ENCODE measurements around the gene MTMR2. TPM values are rescaled to one million over a fixed set of nuclear protein-coding genes. Genes with fewer than 3 reads are reported as not detected.

MTMR2 gene
- total and polyA plus RNA-seq, 9 of the 15 experiments (the other 6 are each of a cell fraction or from before 2014, with no cell fraction given), result 12.6 to 35.8 (median 25.2) TPM

DNA sequence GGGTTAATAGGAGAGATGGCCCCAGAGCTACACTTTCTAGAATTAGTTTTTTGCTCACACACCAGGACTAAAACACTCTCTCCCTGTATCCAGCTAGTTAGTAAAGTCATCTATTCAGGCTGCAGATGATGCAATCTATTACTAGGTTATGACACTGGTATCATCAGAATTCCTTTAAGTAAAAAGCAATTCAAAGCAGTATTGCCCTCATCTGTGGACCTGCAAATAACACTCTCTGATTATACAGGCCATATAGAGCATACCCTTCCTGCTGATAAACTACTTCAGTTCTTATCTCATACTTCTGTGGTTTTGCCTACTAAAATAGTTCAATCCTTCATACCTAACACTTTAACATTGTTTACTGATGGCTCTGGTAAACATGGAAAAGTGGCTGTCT, 13.5 kb upstream of the MTMR2 start (continued):
- TF ChIP-seq, protein P1, sequence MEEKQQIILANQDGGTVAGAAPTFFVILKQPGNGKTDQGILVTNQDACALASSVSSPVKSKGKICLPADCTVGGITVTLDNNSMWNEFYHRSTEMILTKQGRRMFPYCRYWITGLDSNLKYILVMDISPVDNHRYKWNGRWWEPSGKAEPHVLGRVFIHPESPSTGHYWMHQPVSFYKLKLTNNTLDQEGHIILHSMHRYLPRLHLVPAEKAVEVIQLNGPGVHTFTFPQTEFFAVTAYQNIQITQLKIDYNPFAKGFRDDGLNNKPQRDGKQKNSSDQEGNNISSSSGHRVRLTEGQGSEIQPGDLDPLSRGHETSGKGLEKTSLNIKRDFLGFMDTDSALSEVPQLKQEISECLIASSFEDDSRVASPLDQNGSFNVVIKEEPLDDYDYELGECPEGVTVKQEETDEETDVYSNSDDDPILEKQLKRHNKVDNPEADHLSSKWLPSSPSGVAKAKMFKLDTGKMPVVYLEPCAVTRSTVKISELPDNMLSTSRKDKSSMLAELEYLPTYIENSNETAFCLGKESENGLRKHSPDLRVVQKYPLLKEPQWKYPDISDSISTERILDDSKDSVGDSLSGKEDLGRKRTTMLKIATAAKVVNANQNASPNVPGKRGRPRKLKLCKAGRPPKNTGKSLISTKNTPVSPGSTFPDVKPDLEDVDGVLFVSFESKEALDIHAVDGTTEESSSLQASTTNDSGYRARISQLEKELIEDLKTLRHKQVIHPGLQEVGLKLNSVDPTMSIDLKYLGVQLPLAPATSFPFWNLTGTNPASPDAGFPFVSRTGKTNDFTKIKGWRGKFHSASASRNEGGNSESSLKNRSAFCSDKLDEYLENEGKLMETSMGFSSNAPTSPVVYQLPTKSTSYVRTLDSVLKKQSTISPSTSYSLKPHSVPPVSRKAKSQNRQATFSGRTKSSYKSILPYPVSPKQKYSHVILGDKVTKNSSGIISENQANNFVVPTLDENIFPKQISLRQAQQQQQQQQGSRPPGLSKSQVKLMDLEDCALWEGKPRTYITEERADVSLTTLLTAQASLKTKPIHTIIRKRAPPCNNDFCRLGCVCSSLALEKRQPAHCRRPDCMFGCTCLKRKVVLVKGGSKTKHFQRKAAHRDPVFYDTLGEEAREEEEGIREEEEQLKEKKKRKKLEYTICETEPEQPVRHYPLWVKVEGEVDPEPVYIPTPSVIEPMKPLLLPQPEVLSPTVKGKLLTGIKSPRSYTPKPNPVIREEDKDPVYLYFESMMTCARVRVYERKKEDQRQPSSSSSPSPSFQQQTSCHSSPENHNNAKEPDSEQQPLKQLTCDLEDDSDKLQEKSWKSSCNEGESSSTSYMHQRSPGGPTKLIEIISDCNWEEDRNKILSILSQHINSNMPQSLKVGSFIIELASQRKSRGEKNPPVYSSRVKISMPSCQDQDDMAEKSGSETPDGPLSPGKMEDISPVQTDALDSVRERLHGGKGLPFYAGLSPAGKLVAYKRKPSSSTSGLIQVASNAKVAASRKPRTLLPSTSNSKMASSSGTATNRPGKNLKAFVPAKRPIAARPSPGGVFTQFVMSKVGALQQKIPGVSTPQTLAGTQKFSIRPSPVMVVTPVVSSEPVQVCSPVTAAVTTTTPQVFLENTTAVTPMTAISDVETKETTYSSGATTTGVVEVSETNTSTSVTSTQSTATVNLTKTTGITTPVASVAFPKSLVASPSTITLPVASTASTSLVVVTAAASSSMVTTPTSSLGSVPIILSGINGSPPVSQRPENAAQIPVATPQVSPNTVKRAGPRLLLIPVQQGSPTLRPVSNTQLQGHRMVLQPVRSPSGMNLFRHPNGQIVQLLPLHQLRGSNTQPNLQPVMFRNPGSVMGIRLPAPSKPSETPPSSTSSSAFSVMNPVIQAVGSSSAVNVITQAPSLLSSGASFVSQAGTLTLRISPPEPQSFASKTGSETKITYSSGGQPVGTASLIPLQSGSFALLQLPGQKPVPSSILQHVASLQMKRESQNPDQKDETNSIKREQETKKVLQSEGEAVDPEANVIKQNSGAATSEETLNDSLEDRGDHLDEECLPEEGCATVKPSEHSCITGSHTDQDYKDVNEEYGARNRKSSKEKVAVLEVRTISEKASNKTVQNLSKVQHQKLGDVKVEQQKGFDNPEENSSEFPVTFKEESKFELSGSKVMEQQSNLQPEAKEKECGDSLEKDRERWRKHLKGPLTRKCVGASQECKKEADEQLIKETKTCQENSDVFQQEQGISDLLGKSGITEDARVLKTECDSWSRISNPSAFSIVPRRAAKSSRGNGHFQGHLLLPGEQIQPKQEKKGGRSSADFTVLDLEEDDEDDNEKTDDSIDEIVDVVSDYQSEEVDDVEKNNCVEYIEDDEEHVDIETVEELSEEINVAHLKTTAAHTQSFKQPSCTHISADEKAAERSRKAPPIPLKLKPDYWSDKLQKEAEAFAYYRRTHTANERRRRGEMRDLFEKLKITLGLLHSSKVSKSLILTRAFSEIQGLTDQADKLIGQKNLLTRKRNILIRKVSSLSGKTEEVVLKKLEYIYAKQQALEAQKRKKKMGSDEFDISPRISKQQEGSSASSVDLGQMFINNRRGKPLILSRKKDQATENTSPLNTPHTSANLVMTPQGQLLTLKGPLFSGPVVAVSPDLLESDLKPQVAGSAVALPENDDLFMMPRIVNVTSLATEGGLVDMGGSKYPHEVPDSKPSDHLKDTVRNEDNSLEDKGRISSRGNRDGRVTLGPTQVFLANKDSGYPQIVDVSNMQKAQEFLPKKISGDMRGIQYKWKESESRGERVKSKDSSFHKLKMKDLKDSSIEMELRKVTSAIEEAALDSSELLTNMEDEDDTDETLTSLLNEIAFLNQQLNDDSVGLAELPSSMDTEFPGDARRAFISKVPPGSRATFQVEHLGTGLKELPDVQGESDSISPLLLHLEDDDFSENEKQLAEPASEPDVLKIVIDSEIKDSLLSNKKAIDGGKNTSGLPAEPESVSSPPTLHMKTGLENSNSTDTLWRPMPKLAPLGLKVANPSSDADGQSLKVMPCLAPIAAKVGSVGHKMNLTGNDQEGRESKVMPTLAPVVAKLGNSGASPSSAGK (IDR thresholded peaks at IDR 0.05), result no peak
